HEK293T (cell line): ENCODE measurements around the gene ST6GAL1.

Source experiments
- ARNT ChIP-seq: fragments of 450-650 bp; IDR thresholded peaks from 2 replicates; pipeline ENCODE4 v1.6.1; 2017; ENCODE audit warnings: mild to moderate bottlenecking
- TARDBP ChIP-seq: fragments of 450-650 bp; IDR thresholded peaks from 2 replicates; pipeline ENCODE4 v1.6.1; 2016

- TF ChIP-seq TARDBP (no peak), ARNT (no peak)
Measured at GRCh38 chr3:187002915-187003314, 72.6 kb downstream of the ST6GAL1 start.
